Measurements from ENCODE around the gene SBNO2. TPM values are rescaled to one million over a fixed set of nuclear protein-coding genes. Genes with fewer than 3 reads are reported as not detected.

The SBNO2 gene
- total and polyA plus RNA-seq, 9 of the 15 experiments (the other 6 are each of a cell fraction or from before 2014, with no cell fraction given), result 0.01 to 46.2 (median 6.7) TPM

GRCh38 chr19:1153891-1154730 is 20.0 kb downstream of the SBNO2 start (continued):
- no peak for TF ChIP-seq GTF3C2 (IDR thresholded peaks at IDR 0.05; ENCODE audit: borderline replicate concordance, extremely low read depth, insufficient read length)
- TF ChIP-seq, protein P1, sequence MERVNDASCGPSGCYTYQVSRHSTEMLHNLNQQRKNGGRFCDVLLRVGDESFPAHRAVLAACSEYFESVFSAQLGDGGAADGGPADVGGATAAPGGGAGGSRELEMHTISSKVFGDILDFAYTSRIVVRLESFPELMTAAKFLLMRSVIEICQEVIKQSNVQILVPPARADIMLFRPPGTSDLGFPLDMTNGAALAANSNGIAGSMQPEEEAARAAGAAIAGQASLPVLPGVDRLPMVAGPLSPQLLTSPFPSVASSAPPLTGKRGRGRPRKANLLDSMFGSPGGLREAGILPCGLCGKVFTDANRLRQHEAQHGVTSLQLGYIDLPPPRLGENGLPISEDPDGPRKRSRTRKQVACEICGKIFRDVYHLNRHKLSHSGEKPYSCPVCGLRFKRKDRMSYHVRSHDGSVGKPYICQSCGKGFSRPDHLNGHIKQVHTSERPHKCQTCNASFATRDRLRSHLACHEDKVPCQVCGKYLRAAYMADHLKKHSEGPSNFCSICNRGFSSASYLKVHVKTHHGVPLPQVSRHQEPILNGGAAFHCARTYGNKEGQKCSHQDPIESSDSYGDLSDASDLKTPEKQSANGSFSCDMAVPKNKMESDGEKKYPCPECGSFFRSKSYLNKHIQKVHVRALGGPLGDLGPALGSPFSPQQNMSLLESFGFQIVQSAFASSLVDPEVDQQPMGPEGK (CRISPR knock-in tag; IDR thresholded peaks at IDR 0.05; ENCODE audit: borderline replicate concordance), result no peak
- TF ChIP-seq ZSCAN29 (IDR thresholded peaks at IDR 0.05), result no peak
- TF ChIP-seq RFX7 (CRISPR knock-in tag; IDR thresholded peaks at IDR 0.05), result no peak
- no peak for TF ChIP-seq ZNF644 (tag; IDR thresholded peaks at IDR 0.05; ENCODE audit: low read depth)
